GM18505 (cell line): ENCODE data around the gene RIPK3.

Source experiments
- ATAC-seq: cut with Tn5 transposase; IDR thresholded peaks from one replicate; pipeline ENCODE4 v1.9.1; 2021; ENCODE audit not compliant: unreplicated experiment
- POLR2A ChIP-seq: IDR thresholded peaks from 4 replicates; pipeline ENCODE4 v1.6.1; 2011; ENCODE audit warnings: borderline replicate concordance; ENCODE audit not compliant: insufficient read depth, insufficient read length; ENCODE audit errors: extremely low read depth

Gene RIPK3

DNA sequence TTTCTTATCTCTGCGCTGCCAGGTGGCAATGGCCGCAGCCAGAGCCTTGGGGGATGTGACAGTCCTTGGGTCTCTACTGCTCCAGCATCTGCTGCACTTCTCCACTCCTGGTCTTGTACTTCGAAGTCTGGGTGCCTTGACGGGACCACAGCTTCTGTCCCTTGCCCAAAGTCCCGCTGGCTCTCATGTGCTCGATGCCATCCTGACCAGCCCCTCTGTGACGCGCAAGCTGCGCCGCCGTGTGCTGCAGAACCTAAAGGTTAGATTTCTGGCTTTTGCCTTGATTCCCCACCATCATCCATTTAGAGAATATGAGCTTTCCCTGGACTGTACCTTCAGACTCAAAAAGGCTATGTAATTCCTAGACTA, 35.8 kb downstream of the RIPK3 start:
- ATAC-seq: no peak
- no peak for TF ChIP-seq POLR2A

DNA sequence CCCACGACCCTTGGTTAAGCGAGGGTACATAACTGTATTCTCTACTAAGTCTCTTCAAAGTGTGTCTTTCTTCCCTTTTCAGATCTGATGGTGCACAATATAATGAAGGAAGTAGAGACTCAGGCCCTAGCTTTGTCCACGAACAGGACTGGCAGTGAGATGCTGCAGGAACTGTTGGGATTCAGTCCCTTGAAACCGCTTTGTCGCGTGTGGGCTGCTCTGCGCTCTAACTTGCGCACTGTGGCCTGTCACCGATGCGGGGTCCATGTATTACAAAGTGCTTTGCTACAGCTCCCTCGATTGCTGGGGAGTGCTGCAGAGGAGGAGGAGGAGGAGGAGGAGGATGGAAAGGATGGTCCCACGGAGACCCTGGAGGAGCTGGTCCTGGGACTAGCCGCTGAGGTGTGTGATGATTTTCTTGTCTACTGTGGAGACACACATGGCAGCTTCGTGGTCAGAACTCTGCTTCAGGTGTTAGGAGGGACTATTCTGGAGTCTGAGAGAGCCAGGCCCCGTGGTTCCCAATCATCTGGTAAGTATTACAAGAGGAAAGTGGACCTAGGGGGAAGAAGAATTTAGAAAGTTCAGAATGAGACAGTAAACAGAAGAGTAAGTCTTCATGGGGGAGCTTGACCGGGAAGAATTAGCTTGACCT, 39.3 kb downstream of the RIPK3 start:
- TF ChIP-seq POLR2A: no peak
- no peak for ATAC-seq

DNA sequence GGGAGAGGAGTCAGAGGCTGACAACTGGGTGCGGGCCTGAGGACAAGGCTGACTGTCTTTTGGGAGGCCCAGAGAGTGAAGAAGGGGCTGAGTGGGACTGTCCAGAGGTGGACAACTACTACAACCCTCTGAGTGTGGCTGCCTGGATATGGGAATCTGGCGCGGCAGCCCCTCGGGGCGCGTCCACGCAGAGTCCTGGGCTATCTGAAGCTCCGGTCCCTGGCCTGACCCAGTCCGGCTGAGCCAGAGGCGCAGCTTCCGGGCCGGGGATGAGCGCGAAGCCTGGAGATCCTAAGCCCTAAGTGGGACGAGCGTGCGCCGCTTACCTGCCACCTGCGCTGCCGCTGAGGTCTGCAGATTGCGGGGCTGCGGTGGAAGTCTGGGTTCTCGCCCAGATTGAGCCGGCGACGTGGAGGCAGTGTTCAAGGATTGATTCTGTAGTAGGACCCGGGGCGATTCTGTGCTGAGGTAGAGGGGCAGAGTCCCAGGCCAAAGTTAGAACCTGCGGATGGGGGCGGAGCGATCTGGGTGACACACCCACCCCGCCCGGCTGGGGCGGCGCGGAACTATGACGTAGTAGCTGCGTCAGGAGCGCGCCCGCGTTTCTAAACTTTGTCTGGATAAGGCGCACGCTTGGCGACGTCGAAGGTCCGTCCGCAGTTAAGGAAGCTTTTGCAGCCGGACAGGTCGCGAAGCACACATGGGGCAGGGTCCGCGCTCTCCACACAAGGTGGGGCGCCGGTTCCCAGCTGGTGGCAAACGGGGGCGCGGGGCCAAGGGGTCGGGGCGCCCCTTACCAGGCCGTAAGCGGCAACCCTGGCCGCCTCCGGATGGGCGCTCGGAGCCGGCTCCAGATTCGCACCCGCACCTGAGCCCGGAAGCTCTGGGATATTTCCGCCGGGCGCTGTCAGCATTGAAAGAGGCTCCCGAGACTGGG, 40.3 kb downstream of the RIPK3 start, which contains the start of the genes DHRS1 and NOP9:
Gene DHRS1, minus strand, starts transcription at position 526 of the 937 bp plus-strand sequence. CDS start 674 bp downstream, outside the sequence.
Gene NOP9, plus strand, starts transcription at position 596 of the 937 bp plus-strand sequence. Its CDS starts 105 bp downstream, at position 701.
- ATAC-seq: peak; percentile 67
- peak; percentile 77 for TF ChIP-seq POLR2A

DNA sequence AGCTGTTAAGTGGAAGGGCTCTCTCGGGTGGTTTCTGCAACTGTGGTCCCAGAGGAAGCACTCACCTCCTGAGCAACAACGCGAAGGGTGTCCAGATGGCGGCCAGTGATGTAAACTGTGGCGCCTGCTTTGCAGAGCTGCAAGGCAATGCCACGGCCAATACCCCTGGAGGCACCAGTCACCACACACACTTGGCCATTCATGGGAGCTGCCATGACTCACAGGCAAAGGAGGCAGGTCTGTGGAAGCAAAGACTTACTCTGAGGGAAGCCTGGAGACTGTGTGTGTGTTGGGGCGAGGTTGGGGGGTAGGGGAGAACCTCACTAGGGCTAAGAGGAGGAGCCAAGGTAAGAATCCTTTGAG, 40.9 kb downstream of the RIPK3 start:
- ATAC-seq: peak; percentile 1
- no peak for TF ChIP-seq POLR2A

DNA sequence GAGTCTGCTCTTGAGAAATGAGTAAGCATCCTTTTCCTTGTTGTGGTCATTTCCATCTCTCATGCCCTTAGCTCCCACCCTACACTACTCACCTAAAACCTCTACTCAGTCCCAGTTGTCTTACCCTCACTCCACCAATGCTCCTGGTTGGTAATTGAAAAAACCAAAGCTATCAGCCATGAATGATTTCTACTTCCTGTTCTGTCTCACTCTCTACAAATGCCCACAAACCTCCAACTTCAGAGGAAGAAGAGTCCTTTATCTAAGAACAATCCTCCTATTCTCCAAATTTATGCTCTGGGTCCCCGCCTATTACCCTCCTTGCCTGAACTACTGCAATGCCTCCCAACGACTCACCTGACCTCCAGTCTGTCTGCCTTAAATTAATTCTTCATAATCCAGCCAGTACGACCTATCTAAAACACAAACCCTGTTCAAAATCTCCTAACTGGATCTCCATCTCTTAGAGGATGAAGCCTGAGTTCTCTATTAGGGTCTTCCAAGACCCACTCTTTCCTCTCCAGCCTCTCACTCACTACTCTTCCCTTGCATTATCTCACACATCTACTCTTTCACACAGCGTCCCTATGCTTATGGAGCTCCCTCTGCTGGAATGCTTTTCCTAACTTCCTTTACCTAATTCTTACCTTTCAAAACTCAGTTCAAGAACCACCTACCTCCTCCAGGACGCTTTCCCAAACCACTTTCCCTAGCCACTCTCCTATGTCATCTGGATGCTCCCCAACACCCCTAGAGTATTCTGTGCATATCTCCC, 42.4 kb downstream of the RIPK3 start:
- peak; percentile 26 for ATAC-seq
- no peak for TF ChIP-seq POLR2A

DNA sequence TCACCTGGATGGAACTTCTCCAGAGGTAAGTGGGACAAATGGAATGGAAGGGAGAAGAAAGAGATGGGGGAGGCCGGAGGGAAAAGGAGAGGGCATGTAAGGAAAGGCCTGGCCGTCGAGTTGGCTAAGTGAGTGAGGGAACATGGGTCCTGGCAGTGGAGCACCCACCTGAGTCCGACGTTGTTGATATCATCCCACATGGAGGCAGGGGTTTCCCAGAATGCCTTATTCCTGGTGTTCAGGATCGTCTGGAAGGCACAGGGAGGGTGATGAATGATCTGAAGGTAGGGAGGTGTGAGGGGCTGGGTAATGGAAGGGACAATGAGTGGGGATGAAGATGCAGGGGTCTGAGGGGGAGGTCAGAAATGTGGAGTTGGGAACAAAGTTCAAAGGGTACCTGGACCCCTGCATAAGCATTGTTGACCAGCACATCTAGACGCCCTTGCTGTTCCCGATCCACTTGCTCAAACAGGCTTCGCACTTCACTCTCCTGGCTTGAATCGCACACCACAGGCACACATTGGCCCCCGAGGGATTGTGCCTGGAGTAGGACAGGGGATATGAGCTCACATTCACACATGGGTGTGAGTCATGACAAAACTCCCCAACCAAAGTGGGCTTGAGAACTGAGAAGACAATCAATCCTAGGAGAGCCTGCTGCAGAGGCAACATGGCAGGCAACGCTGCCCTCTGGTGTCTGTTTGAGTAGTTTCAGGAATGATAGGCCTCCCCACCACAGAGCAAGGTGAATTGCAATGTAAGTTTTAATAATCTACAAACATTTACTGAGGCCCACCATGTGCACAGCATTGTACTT, 43.2 kb downstream of the RIPK3 start:
- peak; percentile 48 for ATAC-seq
- no peak for TF ChIP-seq POLR2A

DNA sequence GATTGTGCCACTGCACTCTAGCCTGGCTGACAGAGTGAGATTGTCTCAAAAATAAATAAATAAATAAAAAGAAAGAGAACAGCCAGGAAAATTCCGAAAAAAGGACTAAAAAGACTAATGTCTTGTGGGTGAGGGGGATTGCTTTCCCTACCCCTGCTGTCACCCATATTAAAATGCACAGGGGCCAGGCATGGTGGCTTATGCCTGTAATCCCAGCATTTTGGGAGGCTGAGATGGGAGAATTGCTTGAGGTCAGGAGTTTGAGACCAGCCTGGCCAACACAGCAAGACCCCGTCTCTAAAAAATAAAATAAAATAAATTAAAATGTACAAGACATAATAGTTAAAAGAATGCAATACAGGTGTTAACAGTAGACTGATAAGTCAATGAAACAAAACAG, 46.3 kb downstream of the RIPK3 start:
- no peak for TF ChIP-seq POLR2A
- ATAC-seq: no peak

DNA sequence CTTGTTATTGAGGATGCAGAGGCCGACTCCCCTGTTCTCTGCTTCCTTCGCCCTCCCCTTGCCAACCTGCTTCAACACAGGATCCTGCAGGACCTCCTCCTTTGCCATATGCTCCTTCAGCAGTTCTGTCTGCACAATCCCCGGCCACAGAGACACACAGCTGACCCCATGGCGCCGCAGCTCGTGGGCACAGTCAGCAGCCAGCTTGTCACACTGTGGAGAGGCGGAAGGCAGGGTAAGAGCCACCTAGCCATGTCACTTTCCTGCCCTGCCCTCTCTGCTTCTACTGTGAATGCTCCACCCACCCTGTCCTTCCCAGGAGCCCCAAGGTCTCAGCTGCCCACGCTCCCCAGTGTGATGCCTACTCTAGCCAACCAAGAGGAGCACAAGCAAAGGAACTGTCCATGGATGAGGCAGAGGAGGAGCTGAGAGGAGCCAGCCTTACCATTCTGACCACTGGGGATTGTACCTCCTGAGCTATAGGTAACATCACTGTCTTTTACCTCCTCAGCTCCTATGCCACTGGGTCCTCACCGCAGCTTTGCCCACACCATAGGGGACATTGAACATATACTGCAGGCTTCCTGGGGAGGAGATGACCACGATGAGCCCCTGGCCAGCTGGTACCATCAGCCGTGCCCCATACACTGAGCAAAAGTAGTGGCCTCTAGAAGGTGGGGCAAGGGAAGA, 47.5 kb downstream of the RIPK3 start:
- ATAC-seq: no peak
- no peak for TF ChIP-seq POLR2A

DNA sequence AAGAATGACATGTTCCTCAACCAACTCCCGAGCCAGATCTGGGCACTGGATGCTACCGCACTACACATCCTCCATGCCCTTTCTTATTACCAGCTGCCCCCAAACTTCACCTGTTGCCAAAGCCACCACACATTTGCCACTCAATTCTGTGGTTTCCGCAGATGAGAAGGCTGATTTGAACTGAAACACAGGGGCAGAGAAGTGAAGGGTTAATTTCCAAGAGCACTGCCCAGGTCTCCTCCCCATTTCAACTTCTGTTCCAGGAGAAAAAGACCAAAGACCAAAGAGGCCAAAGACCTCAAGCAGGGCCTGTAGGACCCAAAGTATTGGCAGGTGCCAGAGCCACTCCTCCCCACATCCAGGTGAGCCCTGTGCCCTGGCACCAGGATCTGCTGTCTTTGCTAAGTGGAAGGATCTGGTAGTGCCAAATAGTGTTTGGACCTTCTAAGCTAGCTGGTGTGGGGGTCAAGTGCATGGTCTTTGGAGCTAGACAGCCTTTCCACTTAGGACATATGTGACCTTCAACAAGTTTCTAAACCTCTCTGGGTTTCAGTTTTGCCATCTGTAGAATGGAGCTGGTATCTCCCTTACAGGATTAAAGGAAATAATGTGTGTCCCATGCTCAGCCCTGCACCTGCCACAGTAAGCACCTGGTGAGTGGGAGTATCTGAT, 48.2 kb downstream of the RIPK3 start:
- no peak for ATAC-seq
- no peak for TF ChIP-seq POLR2A

DNA sequence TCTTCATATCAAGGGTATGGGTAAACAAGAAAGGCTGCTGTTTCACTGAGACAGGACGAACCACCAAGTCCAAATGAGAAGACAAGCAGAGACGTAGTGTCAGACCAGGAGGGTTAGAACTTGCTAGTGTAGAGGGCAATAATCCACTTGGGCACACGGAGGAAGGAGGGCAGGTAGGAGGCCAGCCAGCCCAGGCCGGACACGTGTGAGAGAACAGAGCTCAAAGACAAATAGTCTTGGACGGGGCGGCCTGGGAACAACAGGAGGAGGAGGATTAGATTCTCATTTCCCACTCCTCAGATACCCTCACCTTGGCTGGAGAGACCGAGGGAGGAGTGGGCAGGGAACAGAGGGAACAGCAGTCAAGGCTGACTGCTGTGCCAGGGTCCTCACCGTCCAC, 49.0 kb downstream of the RIPK3 start:
- no peak for ATAC-seq
- TF ChIP-seq POLR2A: no peak

DNA sequence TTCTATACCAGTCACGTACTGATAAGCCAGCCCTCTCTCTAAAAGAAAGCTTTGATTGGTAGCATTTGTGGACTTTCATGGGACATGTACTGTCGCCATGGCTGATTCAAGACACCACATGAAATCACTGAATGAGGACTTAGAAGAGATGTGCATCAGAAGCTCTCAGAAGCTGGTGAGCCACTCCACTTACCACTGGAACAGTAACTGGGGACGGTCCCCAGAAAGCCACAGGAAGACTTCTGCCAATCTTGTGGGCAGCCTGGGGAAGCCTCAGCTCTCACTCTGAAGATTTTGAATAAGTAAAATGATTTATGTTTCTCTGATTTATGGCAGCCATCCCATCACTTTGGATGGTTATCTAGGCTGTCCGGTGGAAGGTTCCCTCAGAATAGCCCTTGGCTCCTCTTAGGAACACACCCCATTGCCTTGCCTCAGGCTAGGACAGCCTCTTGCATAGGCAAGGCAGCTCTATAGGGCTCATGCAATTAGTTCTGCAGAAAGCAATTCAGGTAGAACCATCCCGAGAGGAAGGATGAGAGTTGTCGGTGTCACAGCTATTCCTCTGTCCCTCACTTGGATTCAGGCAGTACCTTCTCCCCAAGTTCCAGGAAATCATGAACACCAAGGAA, 50.0 kb downstream of the RIPK3 start:
- no peak for ATAC-seq

More for the DNA sequence above, 50.0 kb downstream of the RIPK3 start:
- no peak for TF ChIP-seq POLR2A
